Measurements from ENCODE around the gene IFI44.
A peak's percentile ranks its signal among the peaks of the same experiment; 100 is the strongest.

IFI44 gene

DNA sequence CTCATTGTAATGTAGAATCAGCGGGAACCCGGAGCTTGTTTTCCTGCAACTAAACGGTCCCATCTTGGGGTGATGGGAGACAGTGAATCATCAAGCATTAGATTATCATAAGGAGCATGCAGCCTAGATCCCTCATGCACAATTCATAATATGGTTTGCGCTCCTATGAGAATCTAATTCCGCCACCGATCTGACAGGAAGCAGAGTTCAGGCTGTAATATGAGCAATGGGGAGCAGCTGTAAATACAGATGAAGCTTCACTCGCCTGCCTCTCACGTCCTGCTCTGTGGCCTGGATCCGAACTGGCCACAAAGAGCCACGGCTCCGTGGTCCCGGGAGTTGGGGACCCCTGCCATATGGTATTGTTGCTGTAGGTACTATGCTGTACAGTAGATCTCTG, 1.6 kb downstream of the IFI44 start:
- DNase-seq (ENCODE audit: extremely low read depth in 1 of 2, low read depth in 1 of 2), result no peak

GRCh38 chr1:78652019-78652560, 2.5 kb downstream of the IFI44 start:
- DNase-seq (ENCODE audit: extremely low read depth in 1 of 2, low read depth in 1 of 2), result no peak

GRCh38 chr1:78658901-78659300, 9.3 kb downstream of the IFI44 start:
- no peak for DNase-seq (ENCODE audit: extremely low read depth in 1 of 2, low read depth in 1 of 2)

DNA sequence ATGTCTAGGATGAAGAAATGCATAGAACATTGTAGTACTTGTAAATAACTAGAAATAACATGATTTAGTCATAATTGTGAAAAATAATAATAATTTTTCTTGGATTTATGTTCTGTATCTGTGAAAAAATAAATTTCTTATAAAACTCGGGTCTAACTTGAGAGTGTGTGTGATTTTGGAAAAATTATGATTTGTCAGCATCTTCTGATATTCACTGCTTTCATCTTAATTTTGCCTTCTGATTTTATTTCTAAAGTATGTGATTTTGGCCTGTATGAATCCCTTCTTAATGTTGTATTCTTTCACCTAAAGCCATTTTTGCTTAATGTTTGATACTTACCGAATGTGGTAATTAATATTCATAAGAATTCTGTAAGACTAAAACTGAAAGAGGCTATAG, 14.3 kb downstream of the IFI44 start:
- DNase-seq (ENCODE audit: extremely low read depth in 1 of 2, low read depth in 1 of 2), result no peak

DNA sequence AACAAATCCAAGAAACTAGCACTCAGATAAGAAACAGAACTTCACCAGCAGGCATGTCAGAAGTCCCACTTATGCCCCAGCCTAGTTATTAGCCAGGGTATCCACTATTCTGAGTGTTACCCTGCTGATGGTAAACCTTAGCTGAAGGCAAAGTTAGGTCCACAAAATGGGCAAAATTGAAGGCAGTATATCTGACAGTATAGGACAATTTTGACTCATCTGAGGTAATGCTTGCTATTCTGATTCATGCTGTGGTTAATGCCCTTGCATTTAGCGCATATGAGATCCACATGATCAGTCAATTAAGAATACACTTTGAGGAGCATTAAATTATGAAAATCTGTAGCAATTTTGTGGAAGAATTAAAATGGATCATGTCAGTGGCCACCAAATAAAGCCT, 15.1 kb downstream of the IFI44 start:
- no peak for DNase-seq (ENCODE audit: extremely low read depth in 1 of 2, low read depth in 1 of 2)

GRCh38 chr1:78665809-78666208, 16.2 kb downstream of the IFI44 start:
- DNase-seq (ENCODE audit: extremely low read depth in 1 of 2, low read depth in 1 of 2), result no peak

- no peak for DNase-seq (ENCODE audit: extremely low read depth in 1 of 2, low read depth in 1 of 2)
Observed at GRCh38 chr1:78667939-78668338, 18.3 kb downstream of the IFI44 start.

GRCh38 chr1:78668427-78668826, 18.8 kb downstream of the IFI44 start:
- no peak for DNase-seq (ENCODE audit: extremely low read depth in 1 of 2, low read depth in 1 of 2)

- DNase-seq (ENCODE audit: extremely low read depth in 1 of 2, low read depth in 1 of 2), result no peak
Observed at GRCh38 chr1:78672428-78672827, 22.8 kb downstream of the IFI44 start.

DNA sequence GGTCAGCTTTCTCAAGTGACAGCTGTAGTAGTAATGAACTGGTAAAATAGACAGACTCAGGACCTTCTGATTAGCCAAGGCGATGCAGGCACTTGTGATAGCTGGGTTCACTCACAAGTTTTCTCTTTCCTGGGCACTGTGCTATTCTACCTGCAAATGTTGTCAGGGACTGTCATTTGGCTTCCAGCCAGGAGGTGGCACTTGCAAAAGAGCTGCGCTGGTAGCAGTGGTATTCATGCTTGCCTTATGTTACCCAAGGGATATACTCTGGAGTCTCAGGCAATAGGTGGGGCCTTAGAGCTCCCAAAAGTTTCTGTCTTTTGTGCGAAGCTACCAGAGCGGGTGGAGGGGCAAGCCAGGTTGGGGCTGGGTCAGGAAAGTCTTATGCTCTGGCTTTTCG, 23.5 kb downstream of the IFI44 start:
- no peak for DNase-seq (ENCODE audit: extremely low read depth in 1 of 2, low read depth in 1 of 2)

DNA sequence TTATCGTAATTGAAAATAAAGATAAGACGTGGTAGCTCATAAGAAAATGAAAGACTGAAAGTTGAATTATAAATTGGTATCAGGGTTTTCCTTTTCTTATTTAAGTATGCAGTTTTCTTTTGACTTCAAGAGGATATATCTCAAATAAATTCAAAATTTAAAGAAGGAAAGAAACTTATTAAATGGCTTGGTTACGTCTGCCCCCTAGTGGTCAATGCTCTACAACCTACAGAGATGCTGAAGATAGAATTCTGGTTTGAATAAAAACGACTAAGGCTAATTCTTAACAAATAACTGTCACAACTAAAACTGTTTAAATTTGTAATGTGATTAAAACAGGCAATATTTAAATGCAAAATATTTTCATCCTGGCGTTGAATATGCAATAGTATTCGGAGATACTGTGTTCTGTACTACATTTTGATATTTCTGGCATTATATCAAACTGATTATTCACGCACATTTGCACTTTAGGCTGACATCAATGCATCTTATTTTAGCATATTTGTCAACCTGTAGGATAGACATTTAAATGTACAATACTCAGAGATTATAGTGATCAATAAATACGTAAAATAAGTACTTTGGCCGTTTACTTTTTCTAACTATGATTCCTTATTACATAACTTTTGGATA, 26.8 kb downstream of the IFI44 start:
- DNase-seq (ENCODE audit: extremely low read depth in 1 of 2, low read depth in 1 of 2), result peak in 1 of 2 donors; percentile 20

DNA sequence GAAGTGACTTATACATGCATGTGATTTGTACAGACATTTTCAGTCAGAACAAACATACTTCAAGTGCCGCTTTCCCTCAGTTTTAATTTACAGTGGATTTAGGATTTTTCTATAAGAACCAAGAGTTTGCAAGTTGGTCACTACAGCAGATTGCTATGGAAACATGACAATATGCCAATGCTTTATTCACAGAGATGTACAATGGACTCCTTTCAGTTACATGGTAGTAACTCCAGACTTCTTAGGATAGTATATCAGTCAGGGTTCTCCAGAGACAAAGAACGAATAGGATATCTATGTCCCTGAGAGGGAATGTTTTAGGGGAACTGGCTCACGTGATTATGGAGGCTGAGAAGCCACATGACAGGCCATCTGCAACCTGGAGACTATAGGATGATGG, 27.4 kb downstream of the IFI44 start:
- no peak for DNase-seq (ENCODE audit: extremely low read depth in 1 of 2, low read depth in 1 of 2)

GRCh38 chr1:78677788-78678187, 28.2 kb downstream of the IFI44 start:
- no peak for DNase-seq (ENCODE audit: extremely low read depth in 1 of 2, low read depth in 1 of 2)

DNA sequence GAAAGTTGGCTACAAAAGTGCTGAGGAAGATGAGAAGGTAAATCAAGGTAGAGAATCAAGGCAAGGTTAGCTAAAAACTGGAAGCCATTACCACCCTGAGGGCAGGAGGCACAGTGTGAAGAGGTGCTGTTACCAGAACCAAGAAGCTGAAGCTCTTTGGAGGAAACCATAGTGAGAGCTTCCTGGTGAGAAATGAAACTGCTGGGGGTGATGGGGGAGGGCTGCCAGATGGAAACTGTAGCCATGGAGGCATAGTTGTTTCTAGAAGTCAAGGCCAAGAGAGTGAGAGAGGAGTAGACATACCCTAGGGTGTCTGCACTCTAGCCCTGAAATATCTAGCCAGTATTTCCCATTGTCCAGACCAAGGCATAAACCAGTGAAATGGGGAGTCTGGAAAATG, 28.7 kb downstream of the IFI44 start:
- no peak for DNase-seq (ENCODE audit: extremely low read depth in 1 of 2, low read depth in 1 of 2)

GRCh38 chr1:78681265-78681664, 31.6 kb downstream of the IFI44 start:
- DNase-seq (ENCODE audit: extremely low read depth in 1 of 2, low read depth in 1 of 2), result no peak

DNA sequence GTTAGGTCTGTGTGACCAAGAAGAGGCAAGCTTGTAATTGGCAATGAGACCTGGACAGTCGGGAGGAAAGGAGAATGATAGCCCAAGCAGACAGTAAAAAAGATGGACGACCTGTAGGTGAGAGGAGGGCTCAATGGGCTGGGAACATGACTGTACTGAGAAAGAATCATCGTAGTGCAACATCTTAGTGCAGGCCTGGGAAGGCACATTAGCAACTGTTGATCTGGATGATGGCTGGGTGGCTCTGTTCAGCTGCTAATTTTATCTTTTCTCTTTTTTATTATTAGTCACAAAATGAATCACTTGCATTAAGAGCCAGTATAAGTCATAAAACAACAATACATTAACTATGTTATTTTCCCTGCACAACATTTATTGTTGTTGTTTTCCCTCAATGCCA, 32.9 kb downstream of the IFI44 start:
- no peak for DNase-seq (ENCODE audit: extremely low read depth in 1 of 2, low read depth in 1 of 2)

DNA sequence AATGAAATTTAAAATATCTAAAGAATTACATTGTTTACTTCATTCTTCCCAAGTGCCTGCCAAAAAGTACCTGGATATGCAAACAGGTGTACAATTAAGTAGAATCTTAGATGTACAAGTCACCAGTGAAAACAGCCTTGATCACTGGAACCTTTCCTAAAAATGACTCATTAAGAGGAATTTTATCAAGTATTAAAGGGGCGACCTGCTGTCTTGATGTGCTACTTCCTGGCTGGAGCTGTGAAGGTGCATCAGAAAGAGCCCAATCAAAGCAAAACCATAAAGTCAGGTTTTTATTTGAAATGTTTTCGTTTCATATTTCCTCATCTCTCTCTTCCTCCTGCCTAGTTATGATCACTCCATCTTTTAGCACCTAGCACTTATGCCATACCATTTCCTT, 33.4 kb downstream of the IFI44 start:
- DNase-seq (ENCODE audit: extremely low read depth in 1 of 2, low read depth in 1 of 2), result no peak

DNA sequence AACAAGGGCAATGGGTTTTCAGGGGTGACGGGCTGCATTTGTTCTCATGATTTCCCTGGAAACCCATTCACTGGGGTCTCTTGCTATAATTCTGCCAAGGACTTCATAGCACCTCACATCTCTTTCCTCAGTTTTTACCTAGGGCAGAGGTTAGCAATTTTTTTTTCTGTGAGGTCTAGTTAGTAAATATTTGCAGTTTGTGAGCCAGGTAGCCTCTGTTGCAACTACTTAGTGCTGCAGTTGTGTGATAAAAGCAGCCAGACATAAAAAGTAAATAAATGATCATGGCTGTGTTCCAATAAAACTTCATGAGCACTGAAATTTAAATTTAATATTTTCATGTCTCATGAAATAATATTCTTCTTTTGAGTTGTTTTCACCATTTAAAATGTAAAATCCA, 37.7 kb downstream of the IFI44 start:
- no peak for DNase-seq (ENCODE audit: extremely low read depth in 1 of 2, low read depth in 1 of 2)

DNA sequence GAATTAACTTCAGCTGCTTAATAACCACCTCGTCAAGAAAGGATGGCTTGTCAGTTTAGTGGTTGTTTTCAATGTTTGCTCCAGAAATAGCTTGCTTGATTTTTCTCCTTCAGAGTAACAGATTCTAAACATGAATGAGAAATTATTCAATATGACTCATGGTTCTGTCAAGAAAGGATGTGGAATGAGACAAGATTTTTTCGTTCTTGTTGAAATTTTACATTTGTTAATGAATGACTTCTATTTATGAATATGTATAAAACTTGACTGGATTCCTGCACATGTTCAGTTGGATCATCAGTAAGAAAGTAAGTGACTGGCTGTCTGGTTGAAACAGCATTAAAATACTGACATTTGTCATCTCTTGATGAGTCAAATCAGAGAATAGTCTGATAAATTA, 38.3 kb downstream of the IFI44 start:
- DNase-seq (ENCODE audit: extremely low read depth in 1 of 2, low read depth in 1 of 2), result no peak

- no peak for DNase-seq (ENCODE audit: extremely low read depth in 1 of 2, low read depth in 1 of 2)
Observed at GRCh38 chr1:78688697-78689096, 39.1 kb downstream of the IFI44 start.

- no peak for DNase-seq (ENCODE audit: extremely low read depth in 1 of 2, low read depth in 1 of 2)
Observed at GRCh38 chr1:78690516-78690915, 40.9 kb downstream of the IFI44 start.

GRCh38 chr1:78691995-78692747, 42.5 kb downstream of the IFI44 start:
- no peak for DNase-seq (ENCODE audit: extremely low read depth in 1 of 2, low read depth in 1 of 2)
